HepG2 (cell line): Measurements from ENCODE around the gene CCND1. TPM values are rescaled to one million over a fixed set of nuclear protein-coding genes. Genes with fewer than 3 reads are reported as not detected.

Experiments used
- GABPA ChIP-seq, 2 experiments: IDR thresholded peaks; 2 replicates each; pipeline ENCODE4 v1.6.1; 2011 to 2016; ENCODE audit warnings: low read depth in 2 of 2, low read length in 1 of 2, missing biosample characterization in 1 of 2, missing genetic modification characterization in 1 of 2
- JDP2 ChIP-seq: sonication (generic); formaldehyde crosslinking; IDR thresholded peaks from 2 replicates; pipeline ENCODE4 v1.8.1; 2022; ENCODE audit warnings: missing genetic modification reagents, borderline replicate concordance
- JUND ChIP-seq: sonication (generic); formaldehyde crosslinking; IDR thresholded peaks from 2 replicates; pipeline ENCODE4 v1.8.0; 2022; ENCODE audit warnings: mild to moderate bottlenecking, missing genetic modification reagents
- MAF1 ChIP-seq: sonication (generic); formaldehyde crosslinking; IDR thresholded peaks from 2 replicates; pipeline ENCODE4 v1.5.0; 2020; ENCODE audit warnings: missing genetic modification reagents, borderline replicate concordance
- MED1 ChIP-seq: sonication (generic); formaldehyde crosslinking; IDR thresholded peaks from 2 replicates; pipeline ENCODE4 v1.4.0; 2020; ENCODE audit warnings: missing genetic modification reagents
- NCOA5 ChIP-seq: sonication (generic); formaldehyde crosslinking; IDR thresholded peaks from 2 replicates; pipeline ENCODE4 v1.4.0; 2020; ENCODE audit warnings: missing genetic modification reagents
- SALL1 ChIP-seq: sonication (generic); formaldehyde crosslinking; IDR thresholded peaks from 2 replicates; pipeline ENCODE4 v1.8.0; 2022; ENCODE audit warnings: mild to moderate bottlenecking, missing genetic modification reagents
- SOX6 ChIP-seq, 2 experiments: fragments of 450-650 bp in 1 of 2; sonication (generic) in 1 of 2; formaldehyde crosslinking in 1 of 2; IDR thresholded peaks; 2 replicates each; pipeline versions ENCODE4 v1.4.0 to v1.6.1; 2017 to 2020; ENCODE audit warnings: antibody characterized with exemption in 1 of 2, mild to moderate bottlenecking in 1 of 2, missing genetic modification reagents in 1 of 2
- ZBTB8A ChIP-seq: sonication (generic); formaldehyde crosslinking; IDR thresholded peaks from 2 replicates; pipeline ENCODE4 v1.4.0; 2020; ENCODE audit warnings: mild to moderate bottlenecking, low read depth, missing genetic modification reagents, borderline replicate concordance
- ZNF224 ChIP-seq: sonication (generic); formaldehyde crosslinking; IDR thresholded peaks from 2 replicates; pipeline ENCODE4 v1.5.0; 2020; ENCODE audit warnings: mild to moderate bottlenecking, missing genetic modification reagents
- polyA plus RNA-seq, 8 experiments: library from polyadenylated mRNA; depleted of rRNA in 3 of 8; stranded (reverse) in 7 of 8; unstranded in 1 of 8; fragments of >200 nt; fragmentation: Illumina TruSeq in 4 of 8; extraction: Trizol in 4 of 8; gene quantifications; 2 replicates each; pipeline versions ENCODE4 v1.2.1 to v1.2.3, GENCODE V29; 2011 to 2016; ENCODE audit warnings: low read depth in 4 of 8, missing spikeins in 1 of 8, mixed read lengths in 1 of 8; ENCODE audit not compliant: insufficient read depth in 1 of 8
- total RNA-seq, 5 experiments: library from RNA; depleted of rRNA; stranded (reverse); fragments of >200 nt; fragmentation: Illumina TruSeq; extraction: Trizol; gene quantifications; 2 replicates each; pipeline ENCODE4 v1.2.3, GENCODE V29; 2016; ENCODE audit warnings: low read depth in 1 of 5
- TF ChIP-seq, protein P1 (sequence below): sonication (generic); formaldehyde crosslinking; IDR thresholded peaks from 2 replicates; pipeline ENCODE4 v1.5.0; 2020; ENCODE audit warnings: missing genetic modification reagents, mild to moderate bottlenecking, borderline replicate concordance
- TF ChIP-seq, protein P2 (sequence below): sonication (generic); formaldehyde crosslinking; IDR thresholded peaks from 2 replicates; pipeline ENCODE4 v1.5.0; 2020; ENCODE audit warnings: mild to moderate bottlenecking, missing genetic modification reagents, borderline replicate concordance
- TF ChIP-seq, protein P3 (sequence below): sonication (generic); formaldehyde crosslinking; IDR thresholded peaks from 2 replicates; pipeline ENCODE4 v1.4.0; 2020; ENCODE audit warnings: missing genetic modification reagents, borderline replicate concordance
- TF ChIP-seq, protein P4 (sequence below): sonication (generic); formaldehyde crosslinking; IDR thresholded peaks from 2 replicates; pipeline ENCODE4 v1.4.0; 2020; ENCODE audit warnings: missing genetic modification reagents
- TF ChIP-seq, protein P5 (sequence below): IDR thresholded peaks from 2 replicates; pipeline ENCODE4 v1.6.1; 2012; ENCODE audit warnings: low read length, improper control_type of control experiment

CCND1 gene
- total and polyA plus RNA-seq, 2 of the 13 experiments (the other 11 are each of a cell fraction or from before 2014, with no cell fraction given), result 107 to 136 TPM

DNA sequence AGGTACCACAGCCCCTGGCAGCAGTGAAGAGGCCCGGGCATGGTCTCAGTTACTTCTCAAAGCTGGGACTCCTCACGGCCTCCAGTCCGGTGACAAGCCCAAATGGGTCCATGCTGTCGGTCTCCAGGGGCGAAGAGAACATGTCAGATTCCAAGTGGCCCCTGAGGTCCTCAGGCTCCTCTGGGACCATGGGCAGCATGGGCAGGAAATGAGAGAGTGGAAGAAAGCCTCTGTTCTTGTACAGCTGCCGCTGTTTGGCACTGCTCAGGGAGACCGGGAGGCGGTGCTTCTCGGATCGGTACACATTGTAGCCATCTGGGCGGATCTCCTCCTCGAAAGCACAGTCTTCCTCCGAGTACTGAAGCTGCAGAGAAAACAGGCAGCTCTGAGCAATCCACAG is 58.3 kb downstream of the CCND1 start (continued):
- TF ChIP-seq, protein P1, sequence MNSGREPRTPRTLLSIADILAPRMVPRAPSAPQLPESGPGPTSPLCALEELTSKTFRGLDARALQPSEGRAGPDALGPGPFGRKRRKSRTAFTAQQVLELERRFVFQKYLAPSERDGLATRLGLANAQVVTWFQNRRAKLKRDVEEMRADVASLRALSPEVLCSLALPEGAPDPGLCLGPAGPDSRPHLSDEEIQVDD (CRISPR knock-in tag), result no peak
- no peak for TF ChIP-seq MAF1 (CRISPR knock-in tag)
- TF ChIP-seq JUND (CRISPR knock-in tag), result no peak
- no peak for TF ChIP-seq GABPA (IDR thresholded peaks at IDR 0.05; ENCODE audit: low read depth, low read length)
- 0 out of 2 replicates have a peak, but pooled peaks have one; percentile 9 for TF ChIP-seq GABPA (CRISPR knock-in tag; IDR thresholded peaks at IDR 0.05; ENCODE audit: low read depth)
- TF ChIP-seq SALL1 (CRISPR knock-in tag), result peak; percentile 39; the same call in 1 of the 2 replicates
- no peak for TF ChIP-seq SOX6 (IDR thresholded peaks at IDR 0.05)
- TF ChIP-seq SOX6 (CRISPR knock-in tag; IDR thresholded peaks at IDR 0.05), result no peak; the same call in 1 of the 2 replicates
- TF ChIP-seq JDP2 (CRISPR knock-in tag), result no peak
- TF ChIP-seq, protein P2, sequence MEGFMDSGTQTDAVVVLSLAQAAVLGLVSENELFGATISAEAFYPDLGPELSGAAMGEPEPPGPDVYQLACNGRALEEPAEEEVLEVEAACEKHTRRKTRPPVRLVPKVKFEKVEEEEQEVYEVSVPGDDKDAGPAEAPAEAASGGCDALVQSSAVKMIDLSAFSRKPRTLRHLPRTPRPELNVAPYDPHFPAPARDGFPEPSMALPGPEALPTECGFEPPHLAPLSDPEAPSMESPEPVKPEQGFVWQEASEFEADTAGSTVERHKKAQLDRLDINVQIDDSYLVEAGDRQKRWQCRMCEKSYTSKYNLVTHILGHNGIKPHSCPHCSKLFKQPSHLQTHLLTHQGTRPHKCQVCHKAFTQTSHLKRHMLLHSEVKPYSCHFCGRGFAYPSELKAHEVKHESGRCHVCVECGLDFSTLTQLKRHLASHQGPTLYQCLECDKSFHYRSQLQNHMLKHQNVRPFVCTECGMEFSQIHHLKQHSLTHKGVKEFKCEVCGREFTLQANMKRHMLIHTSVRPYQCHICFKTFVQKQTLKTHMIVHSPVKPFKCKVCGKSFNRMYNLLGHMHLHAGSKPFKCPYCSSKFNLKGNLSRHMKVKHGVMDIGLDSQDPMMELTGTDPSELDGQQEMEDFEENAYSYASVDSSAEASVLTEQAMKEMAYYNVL (CRISPR knock-in tag), result no peak
- TF ChIP-seq, protein P3, sequence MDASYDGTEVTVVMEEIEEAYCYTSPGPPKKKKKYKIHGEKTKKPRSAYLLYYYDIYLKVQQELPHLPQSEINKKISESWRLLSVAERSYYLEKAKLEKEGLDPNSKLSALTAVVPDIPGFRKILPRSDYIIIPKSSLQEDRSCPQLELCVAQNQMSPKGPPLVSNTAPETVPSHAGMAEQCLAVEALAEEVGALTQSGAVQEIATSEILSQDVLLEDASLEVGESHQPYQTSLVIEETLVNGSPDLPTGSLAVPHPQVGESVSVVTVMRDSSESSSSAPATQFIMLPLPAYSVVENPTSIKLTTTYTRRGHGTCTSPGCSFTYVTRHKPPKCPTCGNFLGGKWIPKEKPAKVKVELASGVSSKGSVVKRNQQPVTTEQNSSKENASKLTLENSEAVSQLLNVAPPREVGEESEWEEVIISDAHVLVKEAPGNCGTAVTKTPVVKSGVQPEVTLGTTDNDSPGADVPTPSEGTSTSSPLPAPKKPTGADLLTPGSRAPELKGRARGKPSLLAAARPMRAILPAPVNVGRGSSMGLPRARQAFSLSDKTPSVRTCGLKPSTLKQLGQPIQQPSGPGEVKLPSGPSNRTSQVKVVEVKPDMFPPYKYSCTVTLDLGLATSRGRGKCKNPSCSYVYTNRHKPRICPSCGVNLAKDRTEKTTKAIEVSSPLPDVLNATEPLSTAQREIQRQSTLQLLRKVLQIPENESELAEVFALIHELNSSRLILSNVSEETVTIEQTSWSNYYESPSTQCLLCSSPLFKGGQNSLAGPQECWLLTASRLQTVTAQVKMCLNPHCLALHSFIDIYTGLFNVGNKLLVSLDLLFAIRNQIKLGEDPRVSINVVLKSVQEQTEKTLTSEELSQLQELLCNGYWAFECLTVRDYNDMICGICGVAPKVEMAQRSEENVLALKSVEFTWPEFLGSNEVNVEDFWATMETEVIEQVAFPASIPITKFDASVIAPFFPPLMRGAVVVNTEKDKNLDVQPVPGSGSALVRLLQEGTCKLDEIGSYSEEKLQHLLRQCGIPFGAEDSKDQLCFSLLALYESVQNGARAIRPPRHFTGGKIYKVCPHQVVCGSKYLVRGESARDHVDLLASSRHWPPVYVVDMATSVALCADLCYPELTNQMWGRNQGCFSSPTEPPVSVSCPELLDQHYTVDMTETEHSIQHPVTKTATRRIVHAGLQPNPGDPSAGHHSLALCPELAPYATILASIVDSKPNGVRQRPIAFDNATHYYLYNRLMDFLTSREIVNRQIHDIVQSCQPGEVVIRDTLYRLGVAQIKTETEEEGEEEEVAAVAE, result no peak
- no peak for TF ChIP-seq NCOA5 (CRISPR knock-in tag)
- no peak for TF ChIP-seq ZBTB8A (CRISPR knock-in tag)
- TF ChIP-seq MED1 (CRISPR knock-in tag), result 0 out of 2 replicates have a peak, but pooled peaks have one; percentile 25
- TF ChIP-seq, protein P4, sequence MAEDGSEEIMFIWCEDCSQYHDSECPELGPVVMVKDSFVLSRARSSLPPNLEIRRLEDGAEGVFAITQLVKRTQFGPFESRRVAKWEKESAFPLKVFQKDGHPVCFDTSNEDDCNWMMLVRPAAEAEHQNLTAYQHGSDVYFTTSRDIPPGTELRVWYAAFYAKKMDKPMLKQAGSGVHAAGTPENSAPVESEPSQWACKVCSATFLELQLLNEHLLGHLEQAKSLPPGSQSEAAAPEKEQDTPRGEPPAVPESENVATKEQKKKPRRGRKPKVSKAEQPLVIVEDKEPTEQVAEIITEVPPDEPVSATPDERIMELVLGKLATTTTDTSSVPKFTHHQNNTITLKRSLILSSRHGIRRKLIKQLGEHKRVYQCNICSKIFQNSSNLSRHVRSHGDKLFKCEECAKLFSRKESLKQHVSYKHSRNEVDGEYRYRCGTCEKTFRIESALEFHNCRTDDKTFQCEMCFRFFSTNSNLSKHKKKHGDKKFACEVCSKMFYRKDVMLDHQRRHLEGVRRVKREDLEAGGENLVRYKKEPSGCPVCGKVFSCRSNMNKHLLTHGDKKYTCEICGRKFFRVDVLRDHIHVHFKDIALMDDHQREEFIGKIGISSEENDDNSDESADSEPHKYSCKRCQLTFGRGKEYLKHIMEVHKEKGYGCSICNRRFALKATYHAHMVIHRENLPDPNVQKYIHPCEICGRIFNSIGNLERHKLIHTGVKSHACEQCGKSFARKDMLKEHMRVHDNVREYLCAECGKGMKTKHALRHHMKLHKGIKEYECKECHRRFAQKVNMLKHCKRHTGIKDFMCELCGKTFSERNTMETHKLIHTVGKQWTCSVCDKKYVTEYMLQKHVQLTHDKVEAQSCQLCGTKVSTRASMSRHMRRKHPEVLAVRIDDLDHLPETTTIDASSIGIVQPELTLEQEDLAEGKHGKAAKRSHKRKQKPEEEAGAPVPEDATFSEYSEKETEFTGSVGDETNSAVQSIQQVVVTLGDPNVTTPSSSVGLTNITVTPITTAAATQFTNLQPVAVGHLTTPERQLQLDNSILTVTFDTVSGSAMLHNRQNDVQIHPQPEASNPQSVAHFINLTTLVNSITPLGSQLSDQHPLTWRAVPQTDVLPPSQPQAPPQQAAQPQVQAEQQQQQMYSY (CRISPR knock-in tag), result no peak
- TF ChIP-seq, protein P5, sequence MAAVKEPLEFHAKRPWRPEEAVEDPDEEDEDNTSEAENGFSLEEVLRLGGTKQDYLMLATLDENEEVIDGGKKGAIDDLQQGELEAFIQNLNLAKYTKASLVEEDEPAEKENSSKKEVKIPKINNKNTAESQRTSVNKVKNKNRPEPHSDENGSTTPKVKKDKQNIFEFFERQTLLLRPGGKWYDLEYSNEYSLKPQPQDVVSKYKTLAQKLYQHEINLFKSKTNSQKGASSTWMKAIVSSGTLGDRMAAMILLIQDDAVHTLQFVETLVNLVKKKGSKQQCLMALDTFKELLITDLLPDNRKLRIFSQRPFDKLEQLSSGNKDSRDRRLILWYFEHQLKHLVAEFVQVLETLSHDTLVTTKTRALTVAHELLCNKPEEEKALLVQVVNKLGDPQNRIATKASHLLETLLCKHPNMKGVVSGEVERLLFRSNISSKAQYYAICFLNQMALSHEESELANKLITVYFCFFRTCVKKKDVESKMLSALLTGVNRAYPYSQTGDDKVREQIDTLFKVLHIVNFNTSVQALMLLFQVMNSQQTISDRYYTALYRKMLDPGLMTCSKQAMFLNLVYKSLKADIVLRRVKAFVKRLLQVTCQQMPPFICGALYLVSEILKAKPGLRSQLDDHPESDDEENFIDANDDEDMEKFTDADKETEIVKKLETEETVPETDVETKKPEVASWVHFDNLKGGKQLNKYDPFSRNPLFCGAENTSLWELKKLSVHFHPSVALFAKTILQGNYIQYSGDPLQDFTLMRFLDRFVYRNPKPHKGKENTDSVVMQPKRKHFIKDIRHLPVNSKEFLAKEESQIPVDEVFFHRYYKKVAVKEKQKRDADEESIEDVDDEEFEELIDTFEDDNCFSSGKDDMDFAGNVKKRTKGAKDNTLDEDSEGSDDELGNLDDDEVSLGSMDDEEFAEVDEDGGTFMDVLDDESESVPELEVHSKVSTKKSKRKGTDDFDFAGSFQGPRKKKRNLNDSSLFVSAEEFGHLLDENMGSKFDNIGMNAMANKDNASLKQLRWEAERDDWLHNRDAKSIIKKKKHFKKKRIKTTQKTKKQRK, result no peak
- TF ChIP-seq ZNF224 (CRISPR knock-in tag), result no peak
